GM21447 (cell line): ENCODE data around the gene BACH2.
"Not testable (repeated sequence)": the region's sequence is repeated elsewhere in the genome, so short reads cannot be mapped to it uniquely, and the experiment has no call there.

Source experiments
- ATAC-seq: cut with Tn5 transposase; IDR thresholded peaks from one replicate; pipeline ENCODE4 v1.9.1; 2021; ENCODE audit not compliant: unreplicated experiment

Gene BACH2

GRCh38 chr6:90296341-90297114 is at the start of gene BACH2:
Gene BACH2 (minus strand): TSS chr6:90296843. CDS start chr6:90008844, 287,999 bp downstream.
- ATAC-seq = peak; percentile 74

DNA sequence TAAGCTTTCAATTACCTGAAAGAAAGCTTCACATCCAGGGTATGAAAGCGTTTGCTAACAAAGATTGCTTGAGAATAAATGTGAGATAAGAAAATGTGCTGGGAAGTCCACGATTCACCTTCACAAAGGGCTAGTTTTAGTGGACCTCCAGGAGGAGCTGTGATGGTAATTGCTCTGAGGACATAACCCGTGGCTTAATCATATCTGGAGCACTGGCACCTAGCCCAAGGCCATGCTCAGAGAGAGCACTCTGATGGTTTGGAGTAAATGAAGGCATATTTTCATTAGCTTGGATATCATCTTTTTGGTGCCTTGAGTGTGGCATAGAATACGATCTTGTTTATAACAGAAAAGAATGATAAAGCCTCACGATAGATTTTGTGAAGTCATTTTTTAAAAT is 46.9 kb upstream of the BACH2 start:
- ATAC-seq = no peak

GRCh38 chr6:90338409-90338808 is 41.8 kb upstream of the BACH2 start:
- ATAC-seq = no peak

DNA sequence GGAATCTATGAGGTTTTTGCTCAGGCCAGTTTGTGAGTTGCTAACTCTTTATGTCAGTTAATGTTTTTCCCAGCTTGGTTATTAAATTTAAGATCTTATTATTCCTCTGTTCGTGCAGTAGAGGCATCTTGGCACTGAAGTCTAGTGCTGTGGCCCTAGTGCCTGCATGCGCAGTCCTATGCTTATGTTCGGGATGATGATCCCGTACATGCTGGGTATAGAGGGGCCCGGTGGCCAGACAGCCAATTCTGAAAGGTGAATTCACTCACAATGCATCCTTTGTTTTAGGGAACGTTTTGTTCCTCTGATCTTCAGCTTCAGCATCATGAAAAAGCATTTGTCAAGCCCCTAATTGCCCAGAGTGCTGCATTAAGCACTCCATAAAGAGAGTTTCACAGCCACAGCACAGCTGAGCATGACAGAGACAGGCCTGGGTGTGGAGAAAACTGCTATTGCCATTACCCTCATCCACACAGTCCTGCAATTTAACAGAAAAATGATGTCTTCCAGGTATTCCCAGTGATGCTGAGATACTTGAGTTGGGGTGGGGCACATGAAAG is 39.8 kb upstream of the BACH2 start:
- ATAC-seq = no peak

- no peak for ATAC-seq
Observed at GRCh38 chr6:90333928-90334327, 37.3 kb upstream of the BACH2 start.

- ATAC-seq = not testable (repeated sequence)
Observed at GRCh38 chr6:90332978-90333543, 36.4 kb upstream of the BACH2 start.

DNA sequence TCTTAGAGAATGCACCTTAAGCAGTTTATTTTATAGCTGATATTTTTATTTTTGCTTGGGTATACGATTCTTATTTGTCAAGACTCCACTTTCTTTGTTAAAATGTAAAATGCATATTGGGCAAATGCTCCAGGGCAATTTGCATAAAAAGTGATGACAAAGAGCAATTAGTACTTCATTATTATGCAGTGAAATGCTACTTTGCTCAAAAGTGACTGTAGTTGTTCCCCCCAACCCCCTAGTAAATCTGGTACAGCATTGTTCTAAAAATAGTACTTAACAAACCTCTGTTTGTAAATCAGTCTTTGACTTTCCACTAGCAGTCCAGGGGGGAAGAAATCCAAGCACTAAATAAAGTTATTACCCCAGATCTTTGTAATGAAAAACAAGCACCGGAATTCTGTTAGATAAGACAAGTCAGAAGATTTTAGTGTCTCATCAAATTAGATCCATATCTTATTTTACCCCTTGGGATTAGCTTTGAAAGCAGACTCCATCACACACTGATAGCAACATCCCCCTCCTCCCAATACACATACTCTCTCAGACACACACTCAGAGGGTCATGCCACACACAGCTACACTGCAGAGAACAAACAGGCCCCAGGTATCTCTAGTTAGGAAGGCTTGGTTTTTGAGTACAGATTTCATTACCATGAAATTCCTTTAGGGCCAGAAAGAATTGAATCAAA is 32.9 kb upstream of the BACH2 start:
- ATAC-seq = no peak

DNA sequence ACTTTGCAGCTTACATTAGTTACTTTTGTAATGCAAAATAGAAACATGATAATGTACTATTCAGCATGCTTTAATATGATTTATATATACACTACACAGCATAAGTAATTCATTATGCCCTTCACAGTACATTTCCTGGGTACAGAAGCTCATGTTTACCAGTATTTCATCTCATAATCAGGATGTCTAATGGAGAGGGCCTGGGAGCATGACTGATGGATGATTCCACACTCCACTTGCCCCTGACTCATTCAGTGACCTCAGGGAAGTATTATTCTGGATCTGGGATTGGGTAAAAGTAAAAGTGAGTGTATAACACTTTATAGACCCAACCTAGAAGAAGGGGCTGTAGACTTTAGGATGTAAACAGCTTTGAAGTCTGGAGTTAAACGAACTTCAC is 31.4 kb upstream of the BACH2 start:
- ATAC-seq = no peak

DNA sequence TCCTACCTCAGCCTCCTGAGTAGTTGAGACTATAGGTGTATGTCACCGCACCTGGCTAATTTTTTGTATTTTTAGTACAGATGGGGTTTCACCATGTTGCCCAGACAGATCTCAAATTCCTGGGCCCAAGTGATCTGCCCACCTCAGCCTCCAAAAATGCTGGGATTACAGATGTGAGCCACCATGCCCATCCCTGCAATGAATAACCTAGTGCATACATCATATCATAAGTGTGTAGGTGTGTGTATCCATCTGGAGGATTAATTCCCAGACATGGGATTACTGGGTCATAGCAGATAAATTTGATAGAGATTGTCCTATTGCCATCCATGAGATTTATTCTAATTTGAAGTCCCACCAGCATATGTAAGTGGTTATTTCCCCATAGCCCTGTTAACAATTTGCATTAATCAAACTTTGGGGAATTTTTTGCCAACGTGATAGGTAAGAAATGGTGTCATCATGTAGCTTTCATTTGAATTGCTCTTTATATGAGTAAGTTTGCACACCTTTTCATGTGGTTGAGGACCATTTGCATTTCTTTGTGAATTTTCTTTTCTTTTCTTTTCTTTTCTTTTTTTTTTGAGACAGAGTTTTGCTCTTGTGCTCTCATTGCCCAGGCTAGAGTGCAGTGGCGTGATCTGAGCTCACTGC is 29.9 kb upstream of the BACH2 start:
- ATAC-seq = no peak

- no peak for ATAC-seq
Observed at GRCh38 chr6:90323706-90324105, 27.1 kb upstream of the BACH2 start.

- ATAC-seq = no peak
Observed at GRCh38 chr6:90322976-90323474, 26.4 kb upstream of the BACH2 start.

DNA sequence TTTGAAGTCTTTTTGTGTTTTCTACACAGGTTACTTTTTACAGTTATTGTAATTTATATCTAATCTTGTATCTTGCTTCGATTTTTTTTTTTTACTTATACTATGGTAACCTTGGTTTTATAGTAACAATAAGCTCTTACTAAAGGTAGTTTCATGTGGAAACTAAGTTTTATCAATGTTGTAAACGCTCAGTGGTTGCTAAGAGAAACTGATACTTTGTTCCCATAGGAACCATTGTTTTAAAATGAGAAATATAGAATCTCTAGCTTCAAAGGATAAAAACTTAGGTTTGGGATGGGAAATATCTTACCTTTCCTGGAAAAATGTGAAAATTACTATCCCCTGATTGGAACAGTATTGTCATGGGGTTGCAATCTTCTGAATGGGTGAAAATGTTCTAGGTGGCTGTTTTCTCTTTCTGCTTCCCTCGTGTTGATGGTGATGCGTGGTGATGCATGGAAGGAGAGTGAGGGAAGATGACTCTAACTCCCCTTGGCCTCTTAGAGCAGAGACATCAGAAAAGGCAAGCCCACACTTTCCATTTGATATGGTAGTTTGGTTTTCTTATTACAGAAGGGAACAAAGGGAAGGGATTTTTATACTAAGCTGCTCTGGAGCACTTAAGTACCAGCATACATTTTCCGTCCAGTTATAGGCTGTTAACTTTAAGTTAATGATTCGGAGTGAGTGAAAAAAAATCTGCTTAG is 23.5 kb upstream of the BACH2 start:
- no peak for ATAC-seq

DNA sequence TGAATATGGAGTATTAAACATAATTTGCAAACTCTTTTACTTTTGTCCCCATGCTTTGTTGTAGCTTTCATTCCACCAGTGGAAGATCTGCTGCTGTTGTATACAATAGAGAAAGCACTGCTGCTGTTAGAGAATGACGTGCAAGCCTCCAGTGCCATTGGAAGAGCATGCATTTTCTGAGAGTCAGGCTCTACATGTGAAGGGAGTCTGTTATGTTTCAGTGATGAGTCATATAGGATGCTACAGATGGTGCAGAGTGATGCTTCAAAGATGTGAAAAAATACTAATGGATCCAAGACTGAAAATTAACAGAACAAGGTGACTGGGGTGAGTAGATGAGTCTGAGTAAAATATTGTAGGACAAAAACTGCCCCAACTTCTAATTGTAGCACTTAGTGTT is 22.4 kb upstream of the BACH2 start:
- ATAC-seq = no peak

GRCh38 chr6:90315986-90316385 is 19.3 kb upstream of the BACH2 start:
- no peak for ATAC-seq

- no peak for ATAC-seq
Observed at GRCh38 chr6:90315354-90315950, 18.8 kb upstream of the BACH2 start.

DNA sequence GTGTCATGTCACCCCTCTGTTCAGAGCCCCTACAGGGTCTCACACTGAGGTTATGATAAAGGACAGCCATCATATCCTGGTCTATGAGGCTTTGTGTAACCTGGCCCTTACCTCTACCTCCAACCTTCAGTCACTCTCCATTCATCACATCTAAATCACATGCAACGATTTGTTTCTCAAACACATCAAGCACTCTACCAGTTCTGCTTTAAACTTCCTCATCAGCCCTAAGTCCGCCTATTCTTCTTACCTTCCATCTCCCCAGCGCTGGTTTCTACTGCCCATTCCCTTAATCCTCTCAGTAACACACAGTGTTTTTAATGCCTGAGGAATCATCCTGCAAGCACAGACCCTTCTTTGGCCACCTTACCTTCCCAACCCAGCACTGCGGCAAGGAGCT is 17.9 kb upstream of the BACH2 start:
- no peak for ATAC-seq

GRCh38 chr6:90311569-90311968 is 14.9 kb upstream of the BACH2 start:
- no peak for ATAC-seq

DNA sequence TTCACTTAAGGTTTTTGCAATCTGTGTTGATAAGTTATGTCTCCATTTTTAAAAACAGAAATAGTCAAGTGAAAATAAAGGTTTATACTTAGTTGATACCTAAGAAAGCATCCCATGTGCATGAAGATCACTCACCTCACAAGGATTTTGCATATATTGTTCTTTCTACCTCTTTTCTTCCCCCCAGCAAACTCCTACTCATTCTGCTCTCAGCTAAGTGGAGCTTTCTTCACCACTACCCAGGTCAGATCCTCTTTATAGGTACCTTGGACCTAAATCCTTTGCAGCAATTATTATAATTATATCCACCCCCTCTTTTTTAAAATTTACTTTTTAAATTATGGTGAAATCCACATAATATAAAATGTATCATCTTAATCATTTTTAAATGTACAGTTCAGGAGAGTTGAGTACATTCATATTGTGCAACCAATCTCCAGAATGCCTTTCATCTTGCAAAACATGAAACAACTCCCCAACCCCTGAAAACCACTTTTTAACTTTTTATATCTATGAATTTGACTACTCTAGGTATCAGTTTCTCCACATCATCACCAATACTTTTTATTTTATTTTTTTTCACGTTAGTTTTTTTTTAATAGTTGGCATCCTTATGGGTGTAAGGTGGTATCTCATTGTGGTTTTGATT is 9.3 kb upstream of the BACH2 start:
- no peak for ATAC-seq

- no peak for ATAC-seq
Observed at GRCh38 chr6:90304308-90304707, 7.7 kb upstream of the BACH2 start.

DNA sequence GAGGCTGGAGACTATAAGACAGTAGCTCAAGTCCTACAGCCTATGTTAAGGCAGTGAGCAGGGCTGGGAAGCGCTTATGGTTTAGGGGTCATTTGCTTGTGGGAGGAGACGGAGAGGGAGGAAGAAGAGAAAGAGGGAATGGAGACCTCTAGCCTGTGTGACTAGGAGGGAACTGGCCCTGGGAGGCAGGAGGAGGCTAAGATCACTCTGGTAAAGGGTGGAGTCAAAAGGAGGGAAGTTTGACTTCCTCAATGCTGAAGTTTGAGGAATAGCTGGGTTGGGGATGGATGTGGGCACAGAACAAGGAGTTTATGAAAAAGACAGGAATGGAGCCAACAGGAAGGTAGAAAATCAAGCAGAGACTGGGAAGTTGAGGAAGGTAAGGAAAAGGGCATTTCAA is 6.4 kb upstream of the BACH2 start:
- no peak for ATAC-seq
